IPS-18a (cell line): ENCODE measurements around the gene PRXL2C.
"Not testable (repeated sequence)": the region's sequence is repeated elsewhere in the genome, so short reads cannot be mapped to it uniquely, and the experiment has no call there.

ENCODE experiments used
- H3K27ac ChIP-seq: one replicate; pipeline ENCODE4 v1.5.1; 2013; ENCODE audit warnings: low read length
- H3K27me3 ChIP-seq: one replicate; pipeline ENCODE4 v1.6.1; 2013; ENCODE audit warnings: mild to moderate bottlenecking, low read length; ENCODE audit not compliant: control insufficient read depth, insufficient read depth
- H3K36me3 ChIP-seq: one replicate; pipeline ENCODE4 v1.6.1; 2013; ENCODE audit warnings: low read depth, low read length; ENCODE audit not compliant: control insufficient read depth
- H3K4me1 ChIP-seq: one replicate; pipeline ENCODE4 v1.6.1; 2013; ENCODE audit warnings: low read depth, low read length; ENCODE audit not compliant: control insufficient read depth
- H3K4me3 ChIP-seq: one replicate; pipeline ENCODE4 v1.5.1; 2013; ENCODE audit warnings: low read length
- H3K9ac ChIP-seq: one replicate; pipeline ENCODE4 v1.6.1; 2013; ENCODE audit warnings: mild to moderate bottlenecking, low read length, moderate library complexity
- H3K9me3 ChIP-seq: one replicate; pipeline ENCODE4 v1.6.1; 2013; ENCODE audit warnings: low read depth, low read length; ENCODE audit not compliant: control insufficient read depth

Gene PRXL2C

DNA sequence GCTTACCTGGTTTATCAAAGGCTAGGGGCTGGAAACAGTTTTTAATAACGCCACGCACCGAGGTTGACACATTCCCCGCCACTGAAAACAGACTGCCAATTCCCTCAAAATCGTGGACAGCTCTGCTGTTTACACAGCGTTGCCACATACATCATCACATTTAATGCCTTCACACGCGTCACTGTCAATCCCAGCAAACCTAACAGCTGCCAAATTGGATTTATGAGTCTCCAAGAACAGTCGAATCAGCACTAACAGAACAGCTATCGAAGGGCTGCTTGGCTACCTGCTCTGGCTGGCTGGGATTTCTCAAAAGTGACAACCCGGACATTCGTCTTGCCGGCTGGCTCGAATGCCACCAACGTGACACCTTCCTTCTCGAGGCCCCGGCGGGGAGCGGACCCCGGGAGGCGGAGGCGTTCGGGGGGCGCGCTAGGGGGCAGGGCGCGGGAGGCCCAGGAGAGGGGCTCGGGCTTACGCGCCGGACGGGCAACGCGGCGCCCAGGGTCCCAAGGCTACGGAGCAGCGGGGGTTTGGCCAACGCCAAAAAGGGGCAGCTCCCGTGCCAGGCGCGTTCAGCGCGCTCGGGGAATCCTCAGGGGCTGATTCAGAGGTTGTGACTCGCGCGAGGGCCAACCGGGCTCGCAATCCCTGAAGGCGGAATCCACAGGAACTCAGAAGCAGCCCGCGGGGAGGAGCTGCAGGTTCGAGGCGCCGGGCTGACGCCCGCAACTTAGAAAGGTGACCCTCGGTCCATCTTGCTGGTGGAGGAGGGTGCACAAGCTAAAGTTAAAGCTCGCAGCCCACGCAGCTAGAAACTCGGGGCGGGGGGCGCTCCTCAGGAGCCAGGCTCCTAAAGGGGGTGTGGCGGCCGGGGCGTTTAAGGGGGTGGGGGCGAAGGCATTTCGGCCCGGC lies 36.7 kb downstream of the PRXL2C start:
- H3K9me3 ChIP-seq, result no peaks in the 10 kb centered on the region
- peaks cover 20% of the 10 kb centered on the region for H3K27me3 ChIP-seq
- no peak overlapping the region for H3K27ac ChIP-seq
- no peaks in the 10 kb centered on the region for H3K36me3 ChIP-seq
- H3K9ac ChIP-seq, result no peak overlapping the region
- H3K4me1 ChIP-seq, result peaks cover 18% of the 10 kb centered on the region
- peak overlapping the region; percentile 63 for H3K4me3 ChIP-seq

- H3K9me3 ChIP-seq, result no peaks in the 10 kb centered on the region
- H3K27ac ChIP-seq, result no peak overlapping the region
- no peaks in the 10 kb centered on the region for H3K36me3 ChIP-seq
- H3K4me1 ChIP-seq, result peaks cover 26% of the 10 kb centered on the region
- H3K9ac ChIP-seq, result no peak overlapping the region
- H3K27me3 ChIP-seq, result peaks cover 20% of the 10 kb centered on the region
- peak overlapping the region; percentile 63 for H3K4me3 ChIP-seq
These were observed 37.5 kb downstream of the PRXL2C start for GRCh38 chr9:96617439-96618185.

DNA sequence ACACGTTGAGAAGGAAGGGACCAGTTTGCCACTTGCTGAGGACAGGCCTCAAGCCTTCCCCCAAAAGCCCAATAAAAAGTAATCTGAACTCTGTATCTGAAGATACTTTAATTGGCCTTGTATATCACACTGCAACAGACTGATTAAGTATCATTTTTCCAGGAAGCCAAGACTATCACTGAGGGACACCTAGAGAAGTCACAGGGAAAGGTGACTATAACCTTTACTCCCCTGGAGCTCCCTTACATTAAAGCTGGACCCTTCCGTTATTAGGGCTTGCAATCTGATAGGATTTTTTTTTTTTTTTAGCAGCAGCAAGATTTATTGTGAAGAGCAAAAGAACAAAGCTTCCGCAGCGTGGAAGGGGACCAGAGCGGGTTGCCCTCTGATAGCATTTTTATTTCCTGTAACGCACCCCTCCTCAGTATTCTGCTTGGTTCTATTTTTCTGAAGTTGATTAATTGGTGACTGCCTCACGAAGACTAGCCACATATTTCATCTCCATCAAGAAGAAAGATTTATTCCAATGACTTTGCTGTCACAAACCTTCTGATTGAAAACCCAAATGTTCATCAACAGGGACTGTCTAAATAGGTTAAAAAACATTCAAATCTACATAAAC lies 38.2 kb downstream of the PRXL2C start:
- no peaks in the 10 kb centered on the region for H3K9me3 ChIP-seq
- H3K27ac ChIP-seq, result no peak overlapping the region
- H3K4me1 ChIP-seq, result peaks cover 33% of the 10 kb centered on the region
- H3K9ac ChIP-seq, result no peak overlapping the region
- H3K4me3 ChIP-seq, result no peak overlapping the region
- peaks cover 20% of the 10 kb centered on the region for H3K27me3 ChIP-seq
- no peaks in the 10 kb centered on the region for H3K36me3 ChIP-seq

- Histone ChIP-seq H3K9me3 (no peaks in the 10 kb centered on the region), H3K4me1 (peaks cover 24% of the 10 kb centered on the region), H3K9ac (no peak overlapping the region), H3K27ac (no peak overlapping the region), H3K36me3 (no peaks in the 10 kb centered on the region), H3K27me3 (peaks cover 20% of the 10 kb centered on the region), H3K4me3 (no peak overlapping the region)
These were observed 39.7 kb downstream of the PRXL2C start for GRCh38 chr9:96615411-96615810.

DNA sequence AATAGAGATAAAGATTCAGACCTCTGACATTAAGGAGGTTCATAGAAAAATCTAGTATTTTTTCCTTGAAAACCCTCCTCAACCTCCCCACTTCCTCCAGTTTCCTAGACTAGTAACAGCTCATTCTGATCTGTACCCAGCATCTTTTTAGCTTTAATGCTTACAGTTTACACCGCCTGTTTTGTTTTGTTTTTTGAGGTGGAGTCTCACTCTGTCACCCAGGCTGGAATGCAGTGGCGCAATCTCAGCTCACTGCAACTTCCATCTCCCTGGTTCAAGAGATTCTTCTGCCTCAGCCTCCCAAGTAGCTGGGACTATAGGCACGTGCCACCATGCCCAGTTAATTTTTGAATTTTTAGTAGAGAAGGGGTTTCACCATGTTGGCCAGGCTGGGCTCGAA lies 40.5 kb downstream of the PRXL2C start:
- H3K9me3 ChIP-seq, H3K27ac ChIP-seq, H3K4me3 ChIP-seq, H3K36me3 ChIP-seq, H3K9ac ChIP-seq: not testable (repeated sequence)
- H3K27me3 ChIP-seq, result peaks cover 20% of the 10 kb centered on the region
- H3K4me1 ChIP-seq, result peaks cover 20% of the 10 kb centered on the region

DNA sequence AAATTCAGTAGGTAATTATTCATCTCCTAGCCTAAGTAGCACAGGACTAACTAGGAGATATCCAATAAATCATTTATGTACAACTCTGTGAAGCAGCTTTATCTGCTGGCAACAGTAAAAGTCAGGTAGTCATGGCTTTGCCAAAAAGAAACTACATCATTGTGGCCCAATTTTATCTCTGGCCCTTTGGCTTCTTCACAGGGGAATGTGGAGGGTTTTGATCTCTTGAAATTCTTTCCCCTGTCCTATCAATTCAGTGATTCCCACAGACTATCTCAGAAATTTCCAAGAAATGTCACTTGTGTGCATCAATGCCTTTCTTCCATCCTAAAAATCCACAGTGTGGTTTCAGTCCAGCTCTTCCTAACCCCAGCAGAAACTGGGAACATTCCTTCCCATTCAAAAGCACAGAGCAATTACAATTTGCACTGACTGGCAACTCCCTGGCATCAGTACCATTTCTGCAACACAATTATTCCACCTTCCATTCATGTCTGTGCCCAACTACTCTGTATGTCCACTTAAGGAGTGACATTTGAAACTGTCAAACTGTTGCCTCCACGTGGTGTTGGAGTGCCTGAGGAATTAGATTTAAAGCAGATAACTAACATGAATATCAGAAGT lies 42.0 kb downstream of the PRXL2C start:
- Histone ChIP-seq H3K27ac (no peak overlapping the region), H3K4me1 (peaks cover 20% of the 10 kb centered on the region), H3K36me3 (no peaks in the 10 kb centered on the region), H3K4me3 (no peak overlapping the region), H3K9me3 (no peaks in the 10 kb centered on the region), H3K27me3 (peaks cover 11% of the 10 kb centered on the region), H3K9ac (no peak overlapping the region)

GRCh38 chr9:96612105-96612965 lies 42.8 kb downstream of the PRXL2C start:
- Histone ChIP-seq H3K27me3 (peaks cover 3% of the 10 kb centered on the region), H3K4me3 (no peak overlapping the region), H3K4me1 (peaks cover 20% of the 10 kb centered on the region), H3K36me3 (no peaks in the 10 kb centered on the region), H3K27ac (peak overlapping the region; percentile 49), H3K9me3 (no peaks in the 10 kb centered on the region), H3K9ac (no peak overlapping the region)

DNA sequence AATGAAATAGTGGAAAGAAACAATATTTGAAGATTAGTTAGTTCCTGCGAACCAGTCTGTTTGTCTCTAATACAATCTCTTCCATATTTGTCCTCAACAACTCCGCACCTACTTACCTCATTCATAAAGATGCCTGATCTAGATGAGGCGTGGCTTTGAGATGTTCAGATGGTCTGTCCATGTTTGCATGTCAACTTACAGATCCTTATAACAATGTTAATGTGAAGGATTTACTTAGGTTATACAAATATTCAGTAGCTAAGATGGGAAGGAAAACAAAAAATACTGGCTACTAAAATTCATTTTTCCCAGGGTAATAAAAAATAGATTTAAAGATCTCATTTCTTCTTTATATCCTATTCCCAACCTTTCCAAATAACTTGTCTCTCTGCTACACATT lies 43.8 kb downstream of the PRXL2C start:
- no peak overlapping the region for H3K4me3 ChIP-seq
- no peaks in the 10 kb centered on the region for H3K27me3 ChIP-seq
- H3K27ac ChIP-seq, result no peak overlapping the region
- H3K9ac ChIP-seq, result no peak overlapping the region
- H3K4me1 ChIP-seq, result peaks cover 20% of the 10 kb centered on the region
- H3K36me3 ChIP-seq, result no peaks in the 10 kb centered on the region
- no peaks in the 10 kb centered on the region for H3K9me3 ChIP-seq

GRCh38 chr9:96609732-96610131 lies 45.4 kb downstream of the PRXL2C start:
- Histone ChIP-seq H3K27me3 (no peaks in the 10 kb centered on the region), H3K9ac (no peak overlapping the region), H3K9me3 (no peaks in the 10 kb centered on the region), H3K4me1 (peaks cover 20% of the 10 kb centered on the region), H3K36me3 (no peaks in the 10 kb centered on the region), H3K27ac (no peak overlapping the region), H3K4me3 (no peak overlapping the region)

- H3K36me3 ChIP-seq, result no peaks in the 10 kb centered on the region
- no peak overlapping the region for H3K4me3 ChIP-seq
- no peaks in the 10 kb centered on the region for H3K9me3 ChIP-seq
- no peak overlapping the region for H3K27ac ChIP-seq
- no peaks in the 10 kb centered on the region for H3K27me3 ChIP-seq
- peaks cover 13% of the 10 kb centered on the region for H3K4me1 ChIP-seq
- H3K9ac ChIP-seq, result no peak overlapping the region
These were observed 47.1 kb downstream of the PRXL2C start for GRCh38 chr9:96607971-96608370.
